ENCODE results near the gene MPST.

The MPST gene

DNA sequence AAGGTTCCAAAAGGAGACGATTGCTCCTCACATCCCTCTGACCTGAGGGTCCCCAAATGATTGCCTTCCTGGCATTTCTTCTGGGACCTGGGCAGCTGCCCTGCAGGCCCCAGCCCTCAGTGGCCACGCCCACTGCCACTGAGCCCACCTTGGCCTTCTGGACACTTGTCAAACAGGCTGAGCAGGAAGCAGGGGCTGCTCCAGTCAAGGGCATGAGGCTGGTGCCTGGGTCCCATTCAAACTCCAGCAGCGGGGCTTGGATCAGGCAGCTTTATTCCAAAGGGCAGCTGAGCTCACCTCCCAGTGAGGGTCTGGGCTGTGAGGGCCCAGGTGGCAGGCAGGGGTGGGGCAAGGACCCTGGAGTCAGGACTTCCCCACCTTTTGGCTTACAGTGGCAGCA is 45.6 kb downstream of the MPST start:
- H3K4me3 ChIP-seq (ENCODE audit: low read depth, low read length): no peak overlapping the region
- DNase-seq (ENCODE audit: low read depth, low spot score): no peak
- TF ChIP-seq, protein P1, sequence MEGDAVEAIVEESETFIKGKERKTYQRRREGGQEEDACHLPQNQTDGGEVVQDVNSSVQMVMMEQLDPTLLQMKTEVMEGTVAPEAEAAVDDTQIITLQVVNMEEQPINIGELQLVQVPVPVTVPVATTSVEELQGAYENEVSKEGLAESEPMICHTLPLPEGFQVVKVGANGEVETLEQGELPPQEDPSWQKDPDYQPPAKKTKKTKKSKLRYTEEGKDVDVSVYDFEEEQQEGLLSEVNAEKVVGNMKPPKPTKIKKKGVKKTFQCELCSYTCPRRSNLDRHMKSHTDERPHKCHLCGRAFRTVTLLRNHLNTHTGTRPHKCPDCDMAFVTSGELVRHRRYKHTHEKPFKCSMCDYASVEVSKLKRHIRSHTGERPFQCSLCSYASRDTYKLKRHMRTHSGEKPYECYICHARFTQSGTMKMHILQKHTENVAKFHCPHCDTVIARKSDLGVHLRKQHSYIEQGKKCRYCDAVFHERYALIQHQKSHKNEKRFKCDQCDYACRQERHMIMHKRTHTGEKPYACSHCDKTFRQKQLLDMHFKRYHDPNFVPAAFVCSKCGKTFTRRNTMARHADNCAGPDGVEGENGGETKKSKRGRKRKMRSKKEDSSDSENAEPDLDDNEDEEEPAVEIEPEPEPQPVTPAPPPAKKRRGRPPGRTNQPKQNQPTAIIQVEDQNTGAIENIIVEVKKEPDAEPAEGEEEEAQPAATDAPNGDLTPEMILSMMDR (IDR thresholded peaks at IDR 0.05; ENCODE audit: low read depth, low read length): no peak
- in situ Hi-C loops (cut with HindIII; ENCODE audit: low sequenced_read_pairs): no loop called here

DNA sequence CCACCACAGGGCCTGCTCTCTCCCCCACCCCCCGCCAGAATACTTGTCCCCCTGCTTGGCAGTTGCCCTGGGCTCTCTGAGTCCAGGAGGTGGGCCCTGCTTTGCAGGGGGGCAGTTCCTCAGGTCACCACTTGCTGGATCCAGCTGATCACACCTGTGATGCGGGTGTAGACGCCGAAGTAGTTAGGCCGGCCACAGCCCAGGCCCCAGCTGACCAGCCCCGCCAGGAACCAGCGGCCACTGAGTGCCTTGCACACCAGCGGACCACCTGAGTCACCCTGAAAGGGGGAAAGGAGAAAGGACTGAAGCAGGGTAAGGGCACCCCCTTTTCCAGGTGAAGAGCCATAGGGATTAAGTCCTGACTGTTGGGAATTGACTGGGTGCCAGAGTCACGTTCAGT is 46.4 kb downstream of the MPST start:
- TF ChIP-seq, protein P1 (IDR thresholded peaks at IDR 0.05; ENCODE audit: low read depth, low read length): no peak
- in situ Hi-C loops (cut with HindIII; ENCODE audit: low sequenced_read_pairs): no loop called here
- no peak overlapping the region for H3K4me3 ChIP-seq (ENCODE audit: low read depth, low read length)
- DNase-seq (ENCODE audit: low read depth, low spot score): no peak

GRCh38 chr22:37067428-37067827 is 47.9 kb downstream of the MPST start:
- in situ Hi-C loops (cut with HindIII; ENCODE audit: low sequenced_read_pairs): no loop called here
- TF ChIP-seq, protein P1 (IDR thresholded peaks at IDR 0.05; ENCODE audit: low read depth, low read length): no peak
- no peak for DNase-seq (ENCODE audit: low read depth, low spot score)
- no peak overlapping the region for H3K4me3 ChIP-seq (ENCODE audit: low read depth, low read length)

DNA sequence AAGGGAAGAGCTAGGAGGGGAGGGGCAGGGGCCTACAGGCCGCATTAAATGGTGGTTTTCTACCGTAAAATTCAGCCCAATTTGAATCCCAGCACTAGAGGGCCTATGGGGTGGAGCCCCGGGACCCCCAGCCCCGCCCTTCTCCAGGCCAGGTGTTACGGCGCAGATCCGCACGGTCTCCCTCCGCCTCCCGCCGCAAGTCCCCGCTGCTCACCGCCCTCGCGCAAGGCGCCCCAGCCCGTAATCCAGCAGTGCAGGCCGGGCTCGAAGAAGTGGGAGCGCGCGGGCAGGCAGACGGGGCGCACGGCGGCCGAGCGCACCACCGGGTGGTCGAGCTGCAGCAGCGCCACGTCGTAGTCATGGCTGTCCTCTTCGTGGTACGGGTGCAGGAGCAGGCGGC is 49.3 kb downstream of the MPST start:
- TF ChIP-seq, protein P1 (IDR thresholded peaks at IDR 0.05; ENCODE audit: low read depth, low read length): no peak
- no peak overlapping the region for H3K4me3 ChIP-seq (ENCODE audit: low read depth, low read length)
- no peak for DNase-seq (ENCODE audit: low read depth, low spot score)
- in situ Hi-C loops (cut with HindIII; ENCODE audit: low sequenced_read_pairs): no loop called here

- in situ Hi-C loops (cut with HindIII; ENCODE audit: low sequenced_read_pairs): no loop called here
- DNase-seq (ENCODE audit: low read depth, low spot score): no peak
Measured at GRCh38 chr22:37069319-37069718, 49.8 kb downstream of the MPST start.

DNA sequence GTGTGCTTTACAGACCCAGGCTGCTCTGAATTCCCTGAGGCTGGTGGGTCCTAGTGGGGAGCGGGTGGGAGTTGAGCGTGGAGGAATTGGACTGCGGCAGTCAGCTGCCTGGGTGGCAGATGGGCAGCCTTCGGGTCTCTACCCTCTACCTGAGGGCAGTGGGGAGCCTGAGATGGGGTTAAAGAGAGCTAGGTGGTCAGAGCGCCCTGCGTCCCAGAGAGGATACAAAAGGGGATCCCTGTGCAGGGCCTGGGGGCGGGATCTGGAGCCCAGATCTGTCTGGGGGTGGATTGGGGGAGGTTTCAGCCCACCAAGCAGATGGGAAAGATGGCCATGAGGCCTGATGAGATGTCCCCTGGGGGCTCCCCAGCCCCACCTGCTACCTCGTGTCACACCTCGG is 50.2 kb downstream of the MPST start:
- no peak for DNase-seq (ENCODE audit: low read depth, low spot score)
- in situ Hi-C loops (cut with HindIII; ENCODE audit: low sequenced_read_pairs): no loop called here
- TF ChIP-seq, protein P1 (IDR thresholded peaks at IDR 0.05; ENCODE audit: low read depth, low read length): no peak
- no peak overlapping the region for H3K4me3 ChIP-seq (ENCODE audit: low read depth, low read length)

More at GRCh38 chr22:37069319-37069718, 49.8 kb downstream of the MPST start:
- H3K4me3 ChIP-seq (ENCODE audit: low read depth, low read length): no peak overlapping the region
- TF ChIP-seq, protein P1 (IDR thresholded peaks at IDR 0.05; ENCODE audit: low read depth, low read length): no peak

DNA sequence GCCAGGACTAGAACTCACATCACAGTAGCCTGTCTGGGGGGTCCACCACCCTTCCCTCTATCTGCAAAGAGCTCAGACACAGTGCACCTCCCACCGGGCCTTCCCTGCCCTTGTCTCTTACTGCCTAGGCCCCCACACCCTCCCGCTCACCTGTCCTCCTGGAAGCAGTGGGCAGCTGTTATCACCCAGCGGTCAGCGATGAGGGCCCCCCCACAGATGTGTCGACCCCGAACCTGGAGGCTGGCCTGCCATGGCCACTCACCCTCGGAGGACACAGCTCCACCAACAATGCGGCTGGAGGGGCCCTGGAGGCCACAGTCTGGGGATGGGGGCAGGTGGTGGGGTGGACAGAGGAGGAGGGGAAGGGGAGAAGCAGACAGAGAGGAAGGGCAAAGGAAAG is 50.8 kb downstream of the MPST start:
- DNase-seq (ENCODE audit: low read depth, low spot score): no peak
- in situ Hi-C loops (cut with HindIII; ENCODE audit: low sequenced_read_pairs): no loop called here
- TF ChIP-seq, protein P1 (IDR thresholded peaks at IDR 0.05; ENCODE audit: low read depth, low read length): no peak
- H3K4me3 ChIP-seq (ENCODE audit: low read depth, low read length): no peak overlapping the region

Measured in astrocyte of the spinal cord (primary cell).